Esophagus muscularis mucosa (tissue), 4 donors: Measurements from ENCODE around the gene ZSCAN2.

Experiments
- CTCF ChIP-seq, 3 experiments: fragments of 200-600 bp in 2 of 3; fragments of 450-650 bp in 1 of 3; sonication (generic) in 2 of 3; IDR thresholded peaks; one replicate each; pipeline ENCODE4 v1.5.1; 2017 to 2019; ENCODE audit warnings: antibody characterized with exemption in 3 of 3, mild to moderate bottlenecking in 2 of 3, moderate library complexity in 1 of 3
- EP300 ChIP-seq: sonication (generic); formaldehyde crosslinking; IDR thresholded peaks from one replicate; pipeline ENCODE4 v1.6.1; 2017; ENCODE audit warnings: antibody characterized with exemption
- POLR2A ChIP-seq: fragments of 450-650 bp; IDR thresholded peaks from one replicate; pipeline ENCODE4 v1.6.1; 2017; ENCODE audit warnings: antibody characterized with exemption, moderate library complexity, mild to moderate bottlenecking, low read depth
- POLR2AphosphoS5 ChIP-seq, 2 donors: sonication (generic); formaldehyde crosslinking; IDR thresholded peaks; one replicate each; pipeline ENCODE4 v1.6.1; 2017; ENCODE audit warnings: antibody characterized with exemption in 2 of 2

GRCh38 chr15:84582583-84583157, 18.1 kb upstream of the ZSCAN2 start:
- no peak for TF ChIP-seq POLR2A
- TF ChIP-seq POLR2AphosphoS5 (IDR thresholded peaks at IDR 0.05) = no peak
- no peak for TF ChIP-seq EP300
- no peak for TF ChIP-seq CTCF (IDR thresholded peaks at IDR 0.05)
